SK-N-SH treated with all-trans-retinoic acid at 6 μM for 48 hours (cell line): Measurements from ENCODE around the gene TMEM203.

Source experiments
- ATAC-seq: fragments of 200-7000 bp; cut with Tn5 transposase; 3 replicates; pipeline ENCODE4 v1.9.1; 2020; ENCODE audit warnings: mild to moderate bottlenecking, moderate library complexity
- ARNTL ChIP-seq: fragments of 450-650 bp; formaldehyde crosslinking; IDR thresholded peaks from 2 replicates; pipeline ENCODE4 v1.5.0; 2020; ENCODE audit warnings: low read depth, mild to moderate bottlenecking, moderate library complexity, borderline replicate concordance
- BACH2 ChIP-seq: fragments of 250-450 bp; sonication (Bioruptor Pico); IDR thresholded peaks from 2 replicates; pipeline ENCODE4 v1.9.0; 2021; ENCODE audit warnings: mild to moderate bottlenecking, borderline replicate concordance
- CREB5 ChIP-seq: fragments of 250-450 bp; sonication (Bioruptor Pico); IDR thresholded peaks from 2 replicates; pipeline ENCODE4 v1.5.1; 2020; ENCODE audit warnings: low read depth, mild to moderate bottlenecking, moderate library complexity
- CSDC2 ChIP-seq: fragments of 250-450 bp; sonication (Bioruptor Pico); IDR thresholded peaks from 2 replicates; pipeline ENCODE4 v1.5.0; 2020; ENCODE audit warnings: mild to moderate bottlenecking, moderate library complexity
- CSRNP3 ChIP-seq: fragments of 250-450 bp; sonication (Bioruptor Pico); IDR thresholded peaks from 2 replicates; pipeline ENCODE4 v1.5.1; 2021; ENCODE audit warnings: mild to moderate bottlenecking, moderate library complexity
- GLIS3 ChIP-seq: fragments of 250-450 bp; sonication (Bioruptor Pico); IDR thresholded peaks from 2 replicates; pipeline ENCODE4 v1.5.0; 2020; ENCODE audit warnings: mild to moderate bottlenecking, moderate library complexity
- ISL1 ChIP-seq: fragments of 250-450 bp; sonication (Bioruptor Pico); IDR thresholded peaks from 2 replicates; pipeline ENCODE4 v2.1.2; 2022; ENCODE audit warnings: mild to moderate bottlenecking, moderate library complexity
- OSR1 ChIP-seq: fragments of 250-450 bp; sonication (Bioruptor Pico); IDR thresholded peaks from 2 replicates; pipeline ENCODE4 v1.8.0; 2022; ENCODE audit warnings: moderate library complexity, mild to moderate bottlenecking, inconsistent platforms
- PPARA ChIP-seq: fragments of 250-450 bp; sonication (Bioruptor Pico); IDR thresholded peaks from 2 replicates; pipeline ENCODE4 v1.5.0; 2020; ENCODE audit warnings: mild to moderate bottlenecking, borderline replicate concordance
- SNAI2 ChIP-seq: fragments of 250-450 bp; sonication (Bioruptor Pico); IDR thresholded peaks from 2 replicates; pipeline ENCODE4 v1.5.0; 2020; ENCODE audit warnings: mild to moderate bottlenecking, moderate library complexity
- TCF4 ChIP-seq: fragments of 250-450 bp; sonication (Bioruptor Pico); IDR thresholded peaks from 2 replicates; pipeline ENCODE4 v1.8.0; 2021; ENCODE audit warnings: mild to moderate bottlenecking, moderate library complexity, borderline replicate concordance
- TOX ChIP-seq: fragments of 250-450 bp; sonication (Bioruptor Pico); IDR thresholded peaks from 2 replicates; pipeline ENCODE4 v1.8.0; 2021; ENCODE audit warnings: mild to moderate bottlenecking, moderate library complexity, borderline replicate concordance
- ZC3H10 ChIP-seq: fragments of 250-450 bp; sonication (Bioruptor Pico); IDR thresholded peaks from 2 replicates; pipeline ENCODE4 v1.5.1; 2021; ENCODE audit warnings: mild to moderate bottlenecking, moderate library complexity
- ZFP3 ChIP-seq: fragments of 250-450 bp; sonication (Bioruptor Pico); IDR thresholded peaks from 2 replicates; pipeline ENCODE4 v1.5.0; 2020; ENCODE audit warnings: mild to moderate bottlenecking, moderate library complexity
- ZFP30 ChIP-seq: fragments of 450-650 bp; formaldehyde crosslinking; IDR thresholded peaks from 2 replicates; pipeline ENCODE4 v1.5.0; 2022; ENCODE audit warnings: mild to moderate bottlenecking, moderate library complexity
- ZNF565 ChIP-seq: fragments of 450-650 bp; formaldehyde crosslinking; conservative IDR thresholded peaks from 2 replicates; pipeline ENCODE4 v1.5.0; 2020; ENCODE audit warnings: low read depth, mild to moderate bottlenecking, moderate library complexity
- ZNF70 ChIP-seq: fragments of 450-650 bp; formaldehyde crosslinking; IDR thresholded peaks from 2 replicates; pipeline ENCODE4 v1.5.0; 2020; ENCODE audit warnings: mild to moderate bottlenecking, moderate library complexity
- ZNF8 ChIP-seq: fragments of 450-650 bp; formaldehyde crosslinking; IDR thresholded peaks from 2 replicates; pipeline ENCODE4 v1.5.0; 2020; ENCODE audit warnings: mild to moderate bottlenecking, moderate library complexity
- TF ChIP-seq, protein P1 (sequence below): fragments of 250-450 bp; sonication (Bioruptor Pico); IDR thresholded peaks from 2 replicates; pipeline ENCODE4 v1.5.0; 2020; ENCODE audit warnings: mild to moderate bottlenecking, moderate library complexity
- TF ChIP-seq, protein P2 (sequence below): fragments of 250-450 bp; sonication (Bioruptor Pico); IDR thresholded peaks from 2 replicates; pipeline ENCODE4 v1.8.0; 2020; ENCODE audit warnings: mild to moderate bottlenecking, moderate library complexity, borderline replicate concordance

Gene TMEM203

DNA sequence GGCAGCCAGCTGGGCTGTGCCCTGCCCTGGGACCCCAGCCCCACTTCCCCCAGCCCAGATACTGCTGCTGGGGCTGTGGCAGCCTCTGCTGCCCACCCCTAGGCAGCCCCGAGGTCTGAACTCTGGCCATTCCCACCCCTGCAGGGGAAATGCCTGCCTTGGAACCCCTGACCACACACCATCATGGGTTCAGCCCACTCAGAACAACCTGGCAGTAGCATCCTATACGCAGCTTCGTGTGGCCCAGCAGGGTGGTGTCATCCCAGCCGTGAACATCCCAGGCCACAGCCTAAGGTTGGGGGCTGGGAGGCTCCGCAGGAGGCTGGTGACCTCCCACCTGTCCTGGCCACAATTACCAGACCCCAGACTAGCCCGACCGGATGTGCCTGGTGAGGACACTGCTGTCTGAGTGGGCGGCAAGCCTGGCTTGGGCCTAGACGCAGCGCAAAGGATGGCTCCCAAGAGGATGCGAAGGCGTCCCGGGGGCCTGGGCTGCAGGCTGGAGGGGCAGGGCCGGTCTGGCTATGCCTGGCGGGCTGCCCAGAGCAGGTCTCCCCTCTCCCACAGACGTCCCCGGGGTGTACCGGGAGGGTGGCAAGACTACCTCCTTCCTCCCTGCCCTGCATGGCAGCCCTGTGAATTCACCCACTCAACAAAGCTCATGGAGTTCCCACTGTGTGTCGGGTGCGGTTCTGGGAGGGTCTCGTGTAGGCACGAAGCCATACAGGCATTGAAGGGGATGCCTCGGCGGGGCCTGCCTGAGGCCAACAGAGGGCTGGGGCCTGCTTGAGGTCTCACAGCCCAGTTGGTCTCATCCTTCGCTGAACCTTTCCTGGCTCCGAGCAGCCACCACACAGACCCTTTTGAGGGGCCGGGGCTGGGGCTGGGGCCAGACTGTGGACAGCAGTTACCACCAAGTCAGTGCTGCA is 23.8 kb upstream of the TMEM203 start (continued):
- TF ChIP-seq CREB5 (CRISPR knock-in tag): no peak
- TF ChIP-seq, protein P1, sequence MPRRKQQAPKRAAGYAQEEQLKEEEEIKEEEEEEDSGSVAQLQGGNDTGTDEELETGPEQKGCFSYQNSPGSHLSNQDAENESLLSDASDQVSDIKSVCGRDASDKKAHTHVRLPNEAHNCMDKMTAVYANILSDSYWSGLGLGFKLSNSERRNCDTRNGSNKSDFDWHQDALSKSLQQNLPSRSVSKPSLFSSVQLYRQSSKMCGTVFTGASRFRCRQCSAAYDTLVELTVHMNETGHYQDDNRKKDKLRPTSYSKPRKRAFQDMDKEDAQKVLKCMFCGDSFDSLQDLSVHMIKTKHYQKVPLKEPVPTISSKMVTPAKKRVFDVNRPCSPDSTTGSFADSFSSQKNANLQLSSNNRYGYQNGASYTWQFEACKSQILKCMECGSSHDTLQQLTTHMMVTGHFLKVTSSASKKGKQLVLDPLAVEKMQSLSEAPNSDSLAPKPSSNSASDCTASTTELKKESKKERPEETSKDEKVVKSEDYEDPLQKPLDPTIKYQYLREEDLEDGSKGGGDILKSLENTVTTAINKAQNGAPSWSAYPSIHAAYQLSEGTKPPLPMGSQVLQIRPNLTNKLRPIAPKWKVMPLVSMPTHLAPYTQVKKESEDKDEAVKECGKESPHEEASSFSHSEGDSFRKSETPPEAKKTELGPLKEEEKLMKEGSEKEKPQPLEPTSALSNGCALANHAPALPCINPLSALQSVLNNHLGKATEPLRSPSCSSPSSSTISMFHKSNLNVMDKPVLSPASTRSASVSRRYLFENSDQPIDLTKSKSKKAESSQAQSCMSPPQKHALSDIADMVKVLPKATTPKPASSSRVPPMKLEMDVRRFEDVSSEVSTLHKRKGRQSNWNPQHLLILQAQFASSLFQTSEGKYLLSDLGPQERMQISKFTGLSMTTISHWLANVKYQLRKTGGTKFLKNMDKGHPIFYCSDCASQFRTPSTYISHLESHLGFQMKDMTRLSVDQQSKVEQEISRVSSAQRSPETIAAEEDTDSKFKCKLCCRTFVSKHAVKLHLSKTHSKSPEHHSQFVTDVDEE: no peak
- TF ChIP-seq ZNF8 (CRISPR knock-in tag): no peak
- TF ChIP-seq ISL1 (CRISPR knock-in tag): no peak
- no peak for TF ChIP-seq ZC3H10 (CRISPR knock-in tag)
- no peak for TF ChIP-seq BACH2 (CRISPR knock-in tag)
- no peak for TF ChIP-seq TOX (CRISPR knock-in tag)
- TF ChIP-seq GLIS3 (CRISPR knock-in tag): no peak
- no peak for TF ChIP-seq ARNTL (CRISPR knock-in tag)

GRCh38 chr9:137228506-137228967 is 23.1 kb upstream of the TMEM203 start:
- no peak for ATAC-seq

GRCh38 chr9:137227853-137228505 is 22.5 kb upstream of the TMEM203 start:
- ATAC-seq: no peak
- TF ChIP-seq, protein P2, sequence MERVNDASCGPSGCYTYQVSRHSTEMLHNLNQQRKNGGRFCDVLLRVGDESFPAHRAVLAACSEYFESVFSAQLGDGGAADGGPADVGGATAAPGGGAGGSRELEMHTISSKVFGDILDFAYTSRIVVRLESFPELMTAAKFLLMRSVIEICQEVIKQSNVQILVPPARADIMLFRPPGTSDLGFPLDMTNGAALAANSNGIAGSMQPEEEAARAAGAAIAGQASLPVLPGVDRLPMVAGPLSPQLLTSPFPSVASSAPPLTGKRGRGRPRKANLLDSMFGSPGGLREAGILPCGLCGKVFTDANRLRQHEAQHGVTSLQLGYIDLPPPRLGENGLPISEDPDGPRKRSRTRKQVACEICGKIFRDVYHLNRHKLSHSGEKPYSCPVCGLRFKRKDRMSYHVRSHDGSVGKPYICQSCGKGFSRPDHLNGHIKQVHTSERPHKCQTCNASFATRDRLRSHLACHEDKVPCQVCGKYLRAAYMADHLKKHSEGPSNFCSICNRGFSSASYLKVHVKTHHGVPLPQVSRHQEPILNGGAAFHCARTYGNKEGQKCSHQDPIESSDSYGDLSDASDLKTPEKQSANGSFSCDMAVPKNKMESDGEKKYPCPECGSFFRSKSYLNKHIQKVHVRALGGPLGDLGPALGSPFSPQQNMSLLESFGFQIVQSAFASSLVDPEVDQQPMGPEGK (CRISPR knock-in tag): no peak
- no peak for TF ChIP-seq CREB5 (CRISPR knock-in tag)
- no peak for TF ChIP-seq ZNF565 (CRISPR knock-in tag)
- TF ChIP-seq ZFP3 (CRISPR knock-in tag): no peak
- no peak for TF ChIP-seq ZC3H10 (CRISPR knock-in tag)
- no peak for TF ChIP-seq ZNF70 (CRISPR knock-in tag)
- no peak for TF ChIP-seq ARNTL (CRISPR knock-in tag)
- no peak for TF ChIP-seq OSR1 (CRISPR knock-in tag)
- no peak for TF ChIP-seq PPARA (CRISPR knock-in tag)
- TF ChIP-seq GLIS3 (CRISPR knock-in tag): no peak
- TF ChIP-seq CSDC2 (CRISPR knock-in tag): no peak
- no peak for TF ChIP-seq ISL1 (CRISPR knock-in tag)
- no peak for TF ChIP-seq SNAI2 (CRISPR knock-in tag)
- TF ChIP-seq TOX (CRISPR knock-in tag): no peak

More at GRCh38 chr9:137228506-137228967, 23.1 kb upstream of the TMEM203 start:
- TF ChIP-seq ZNF565 (CRISPR knock-in tag) (no peak), GLIS3 (CRISPR knock-in tag) (no peak), ZNF8 (CRISPR knock-in tag) (no peak), SNAI2 (CRISPR knock-in tag) (no peak), ARNTL (CRISPR knock-in tag) (no peak), ZC3H10 (CRISPR knock-in tag) (no peak), ZFP30 (CRISPR knock-in tag) (no peak), TOX (CRISPR knock-in tag) (no peak), TCF4 (CRISPR knock-in tag) (no peak), CSRNP3 (CRISPR knock-in tag) (no peak), ISL1 (CRISPR knock-in tag) (no peak)
- TF ChIP-seq, protein P2 (CRISPR knock-in tag): no peak
- TF ChIP-seq, all 23 proteins: peak for 0
